ENCODE measurements around the gene LRRC1.

Gene LRRC1

DNA sequence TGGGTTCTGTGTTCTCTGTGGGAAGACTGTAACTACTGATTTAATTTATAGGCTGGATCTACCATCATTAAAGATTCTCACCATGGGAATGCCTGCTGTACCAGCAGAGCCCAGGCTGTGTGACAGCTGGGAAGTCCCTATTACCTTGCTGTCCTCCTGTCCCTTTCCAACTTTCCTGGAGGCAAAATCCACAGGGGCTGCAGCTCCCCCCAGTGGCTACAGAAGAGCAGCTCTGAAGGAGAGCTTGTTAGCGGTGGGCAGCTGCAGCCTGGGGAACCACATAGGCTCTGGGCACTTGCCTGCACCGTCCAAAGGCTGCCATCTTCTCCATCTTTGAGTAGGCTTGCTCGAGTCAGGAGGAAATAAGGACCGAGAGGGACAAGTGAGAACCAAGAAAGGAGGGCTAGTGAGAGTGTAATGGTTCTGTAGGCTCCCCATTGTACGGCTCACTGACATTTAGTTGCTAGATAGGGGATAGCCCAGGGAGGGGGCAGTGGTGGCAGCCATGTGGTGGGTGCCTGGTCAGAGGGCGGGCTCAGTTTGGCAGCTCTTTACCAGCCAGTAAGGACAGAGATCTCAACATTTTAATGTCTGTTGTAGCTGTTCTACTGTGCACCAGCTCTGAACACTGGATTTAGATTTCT, 161.4 kb downstream of the LRRC1 start:
- no peak for DNase-seq (ENCODE audit: low read depth in 3 of 3, low spot score in 1 of 3)

DNA sequence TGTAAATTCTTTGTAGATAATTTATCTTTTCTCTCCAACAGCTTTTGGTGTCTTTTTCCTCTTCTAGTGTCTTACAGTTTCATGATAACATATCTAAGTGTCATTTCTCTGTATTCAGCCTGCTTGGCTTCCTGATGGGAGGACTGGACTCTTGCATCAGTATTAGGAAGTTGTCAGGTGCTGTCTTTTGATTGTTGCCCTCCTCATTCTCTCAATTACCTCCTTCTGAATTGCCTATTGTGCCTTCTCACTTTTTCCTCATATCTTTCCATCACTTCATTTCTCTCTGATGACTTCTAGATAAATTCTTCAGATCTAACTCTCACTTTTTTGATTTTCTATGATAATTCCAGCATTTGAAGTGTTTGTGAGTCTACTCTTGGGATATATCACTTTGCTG, 162.0 kb downstream of the LRRC1 start:
- DNase-seq (ENCODE audit: low read depth in 3 of 3, low spot score in 1 of 3) = no peak

DNA sequence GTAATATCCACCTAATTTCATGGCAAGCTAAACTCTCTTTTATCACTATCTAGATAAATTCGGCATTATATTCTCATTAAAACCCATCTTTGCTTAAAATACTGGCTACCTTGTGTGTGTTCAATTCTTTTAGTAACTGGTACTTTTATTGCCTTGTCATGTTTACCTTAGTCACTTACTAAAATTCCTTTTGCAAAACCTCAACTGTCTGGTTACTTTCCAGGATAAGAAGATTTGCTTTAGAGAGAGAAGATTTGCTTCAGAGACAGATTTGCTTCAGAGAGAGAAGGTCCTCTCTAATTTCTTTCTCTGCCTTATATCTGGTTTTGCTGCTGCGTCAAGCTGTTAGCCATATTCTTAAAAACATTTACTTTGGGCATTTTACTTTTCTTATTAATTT, 164.9 kb downstream of the LRRC1 start:
- no peak for DNase-seq (ENCODE audit: low read depth in 3 of 3, low spot score in 1 of 3)

- DNase-seq (ENCODE audit: low read depth in 3 of 3, low spot score in 1 of 3) = no peak
Observed at GRCh38 chr6:53960311-53960710, 165.5 kb downstream of the LRRC1 start.

DNA sequence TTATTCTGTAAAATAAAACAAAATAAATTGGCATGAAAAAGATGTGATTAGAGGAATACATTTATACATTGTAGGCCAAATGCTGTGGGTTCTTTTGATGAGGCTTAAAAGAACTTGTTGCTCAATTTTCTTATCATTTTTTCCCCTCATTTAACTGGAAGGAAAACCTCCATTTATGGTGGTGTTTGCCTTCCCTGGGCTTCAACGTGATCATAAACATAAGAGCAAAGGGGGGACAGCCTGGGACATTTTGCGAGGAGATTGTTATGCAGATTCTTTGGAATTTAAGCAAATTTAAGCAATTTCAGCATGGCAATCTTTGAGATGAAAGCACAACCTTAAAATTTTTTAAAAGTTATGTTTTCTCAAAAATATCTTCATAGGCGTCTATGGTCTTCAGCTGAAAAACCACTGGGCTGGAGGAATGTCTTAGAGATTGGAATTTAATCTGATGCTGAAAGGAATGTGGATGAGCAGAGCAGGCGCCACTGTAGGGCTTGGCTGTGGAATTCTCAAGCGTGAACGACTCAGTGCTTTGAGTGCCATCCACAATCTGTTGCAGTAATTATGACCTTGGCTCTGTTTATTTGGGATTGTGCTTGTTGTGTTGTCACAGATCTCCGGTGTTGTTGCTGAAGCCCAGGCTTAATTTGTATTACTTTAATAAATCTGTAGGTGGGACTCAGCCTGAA, 167.0 kb downstream of the LRRC1 start:
- DNase-seq (ENCODE audit: low read depth in 3 of 3, low spot score in 1 of 3) = no peak

- no peak for DNase-seq (ENCODE audit: low read depth in 3 of 3, low spot score in 1 of 3)
Observed at GRCh38 chr6:53962646-53963045, 167.8 kb downstream of the LRRC1 start.

DNA sequence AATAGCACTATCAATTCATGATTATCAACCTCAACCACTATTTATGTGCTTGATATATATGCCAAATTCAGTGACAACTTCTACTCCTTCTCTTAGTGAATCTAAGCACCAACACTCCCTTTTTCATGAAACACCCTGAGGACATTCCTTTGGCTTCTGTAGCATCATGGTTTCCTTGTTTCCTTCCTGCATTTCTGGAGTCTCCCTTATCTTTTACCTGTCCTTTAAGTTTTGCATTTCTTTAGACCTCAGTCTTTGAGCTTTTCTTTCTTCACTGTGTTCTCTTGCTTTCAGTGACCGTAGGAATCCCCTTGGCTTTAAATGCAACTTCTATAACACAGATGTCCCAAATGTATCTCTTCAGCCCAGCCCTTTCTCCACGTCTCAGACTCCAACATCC, 172.6 kb downstream of the LRRC1 start:
- DNase-seq (ENCODE audit: low read depth in 3 of 3, low spot score in 1 of 3) = no peak
